IPS-15b (cell line): Measurements from ENCODE around the gene ALOX12B.
A peak's percentile ranks its signal among the peaks of the same experiment; 100 is the strongest.
"Not testable (repeated sequence)": the region's sequence is repeated elsewhere in the genome, so short reads cannot be mapped to it uniquely, and the experiment has no call there.

Source experiments
- H3K27me3 ChIP-seq: one replicate; pipeline ENCODE4 v1.6.1; 2013; ENCODE audit warnings: low read length; ENCODE audit not compliant: control insufficient read depth, insufficient read depth
- H3K36me3 ChIP-seq: one replicate; pipeline ENCODE4 v1.6.1; 2013; ENCODE audit warnings: low read length; ENCODE audit not compliant: control insufficient read depth, insufficient read depth
- H3K4me1 ChIP-seq: one replicate; pipeline ENCODE4 v1.6.1; 2013; ENCODE audit warnings: mild to moderate bottlenecking, low read length; ENCODE audit not compliant: control insufficient read depth, insufficient read depth
- H3K4me3 ChIP-seq: one replicate; pipeline ENCODE4 v1.5.1; 2013; ENCODE audit warnings: low read depth, low read length
- H3K9ac ChIP-seq: one replicate; pipeline ENCODE4 v1.6.1; 2013; ENCODE audit warnings: low read depth, mild to moderate bottlenecking, low read length
- H3K9me3 ChIP-seq: one replicate; pipeline ENCODE4 v1.6.1; 2013; ENCODE audit warnings: mild to moderate bottlenecking, low read length; ENCODE audit not compliant: control insufficient read depth, insufficient read depth

ALOX12B gene

GRCh38 chr17:8044819-8045810, 42.4 kb downstream of the ALOX12B start:
- Histone ChIP-seq H3K4me3 (no peak overlapping the region), H3K36me3 (no peaks in the 10 kb centered on the region), H3K9ac (no peak overlapping the region), H3K27me3 (peaks cover 4% of the 10 kb centered on the region), H3K9me3 (no peaks in the 10 kb centered on the region), H3K4me1 (no peaks in the 10 kb centered on the region)

DNA sequence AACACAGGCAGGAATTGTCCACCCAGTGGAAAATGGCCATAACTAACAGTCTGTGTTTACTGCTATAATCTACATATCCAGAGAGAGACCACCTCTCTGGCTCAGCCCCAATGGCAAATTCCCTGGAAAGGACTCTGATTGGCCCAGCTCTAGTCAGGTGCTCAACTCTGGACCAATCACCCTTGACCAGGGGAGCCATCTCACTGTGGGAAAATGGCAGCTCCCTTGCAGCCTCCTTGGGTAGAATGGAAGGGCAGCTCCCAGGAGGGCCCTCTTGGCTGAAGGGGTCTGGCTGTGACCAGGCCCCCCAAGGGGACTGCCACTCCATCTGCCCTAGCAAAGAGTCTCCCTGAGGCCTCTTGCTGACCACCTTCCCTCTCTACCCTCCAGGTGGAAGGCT, 45.5 kb downstream of the ALOX12B start:
- Histone ChIP-seq H3K36me3 (no peaks in the 10 kb centered on the region), H3K27me3 (peaks cover 9% of the 10 kb centered on the region), H3K9ac (no peak overlapping the region), H3K4me1 (no peaks in the 10 kb centered on the region), H3K4me3 (no peak overlapping the region), H3K9me3 (no peaks in the 10 kb centered on the region)

GRCh38 chr17:8041249-8041928, 46.1 kb downstream of the ALOX12B start:
- no peaks in the 10 kb centered on the region for H3K9me3 ChIP-seq
- no peaks in the 10 kb centered on the region for H3K36me3 ChIP-seq
- no peak overlapping the region for H3K4me3 ChIP-seq
- peaks cover 9% of the 10 kb centered on the region for H3K27me3 ChIP-seq
- H3K9ac ChIP-seq, result no peak overlapping the region
- H3K4me1 ChIP-seq, result no peaks in the 10 kb centered on the region

GRCh38 chr17:8039611-8040168, 47.8 kb downstream of the ALOX12B start:
- Histone ChIP-seq H3K27me3 (peaks cover 9% of the 10 kb centered on the region), H3K4me1 (no peaks in the 10 kb centered on the region), H3K9ac (no peak overlapping the region), H3K36me3 (no peaks in the 10 kb centered on the region), H3K4me3 (peak overlapping the region; percentile 36), H3K9me3 (no peaks in the 10 kb centered on the region)

DNA sequence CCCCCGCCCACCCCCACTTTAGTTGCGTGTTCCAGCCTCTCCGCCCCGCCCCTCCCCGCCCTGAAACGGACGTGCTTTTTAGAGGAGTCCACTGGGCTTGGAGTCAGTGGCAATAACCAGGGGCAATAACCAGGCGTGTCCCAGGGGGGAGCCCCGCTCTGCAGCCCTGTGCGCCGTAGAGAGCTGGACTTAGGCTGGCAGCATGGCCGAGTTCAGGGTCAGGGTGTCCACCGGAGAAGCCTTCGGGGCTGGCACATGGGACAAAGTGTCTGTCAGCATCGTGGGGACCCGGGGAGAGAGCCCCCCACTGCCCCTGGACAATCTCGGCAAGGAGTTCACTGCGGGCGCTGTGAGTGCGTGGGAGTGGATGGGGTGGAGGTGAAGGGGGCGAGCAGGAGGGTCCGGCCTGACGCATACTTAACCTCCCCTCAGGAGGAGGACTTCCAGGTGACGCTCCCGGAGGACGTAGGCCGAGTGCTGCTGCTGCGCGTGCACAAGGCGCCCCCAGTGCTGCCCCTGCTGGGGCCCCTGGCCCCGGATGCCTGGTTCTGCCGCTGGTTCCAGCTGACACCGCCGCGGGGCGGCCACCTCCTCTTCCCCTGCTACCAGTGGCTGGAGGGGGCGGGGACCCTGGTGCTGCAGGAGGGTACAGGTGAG, 48.4 kb downstream of the ALOX12B start, which contains the start of gene ALOX15B:
ALOX15B (plus strand) TSS at position 106 of the 657 bp plus-strand sequence; CDS start at position 203, 97 bp downstream.
- Histone ChIP-seq H3K4me3 (peak within 1 kb of the TSS; percentile 67), H3K9ac (peak within 1 kb of the TSS; percentile 37), H3K4me1 (no peaks in the 10 kb centered on the region), H3K36me3 (no peaks in the 10 kb centered on the region), H3K9me3 (no peaks in the 10 kb centered on the region), H3K27me3 (peaks cover 9% of the 10 kb centered on the region)

GRCh38 chr17:8032442-8032841, 55.1 kb downstream of the ALOX12B start:
- H3K36me3 ChIP-seq, result no peaks in the 10 kb centered on the region
- H3K9me3 ChIP-seq, result no peaks in the 10 kb centered on the region
- H3K27me3 ChIP-seq, result peaks cover 3% of the 10 kb centered on the region
- no peaks in the 10 kb centered on the region for H3K4me1 ChIP-seq
- H3K4me3 ChIP-seq, result no peak overlapping the region
- H3K9ac ChIP-seq, result no peak overlapping the region

DNA sequence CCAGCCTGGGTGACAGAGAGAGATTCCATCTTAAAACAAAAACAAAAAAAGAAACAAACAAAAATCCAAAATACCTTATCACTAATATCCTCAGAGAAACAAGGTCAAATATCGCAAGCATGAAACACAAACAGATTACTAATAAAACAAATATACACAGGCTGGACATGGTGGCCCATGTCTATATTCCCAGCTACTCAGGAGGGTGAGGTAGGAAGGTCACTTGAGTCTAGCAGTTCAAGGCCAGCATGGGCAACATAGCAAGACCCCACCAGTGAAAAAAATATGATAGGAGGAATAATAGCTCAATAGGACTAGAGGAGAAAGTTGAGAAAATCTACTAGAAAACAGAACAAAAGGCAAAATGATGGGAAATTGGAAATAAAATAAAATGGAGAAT, 55.6 kb downstream of the ALOX12B start:
- Histone ChIP-seq H3K9ac (no peak overlapping the region), H3K9me3 (no peaks in the 10 kb centered on the region), H3K4me3 (no peak overlapping the region), H3K27me3 (peaks cover 3% of the 10 kb centered on the region), H3K4me1 (no peaks in the 10 kb centered on the region), H3K36me3 (no peaks in the 10 kb centered on the region)

DNA sequence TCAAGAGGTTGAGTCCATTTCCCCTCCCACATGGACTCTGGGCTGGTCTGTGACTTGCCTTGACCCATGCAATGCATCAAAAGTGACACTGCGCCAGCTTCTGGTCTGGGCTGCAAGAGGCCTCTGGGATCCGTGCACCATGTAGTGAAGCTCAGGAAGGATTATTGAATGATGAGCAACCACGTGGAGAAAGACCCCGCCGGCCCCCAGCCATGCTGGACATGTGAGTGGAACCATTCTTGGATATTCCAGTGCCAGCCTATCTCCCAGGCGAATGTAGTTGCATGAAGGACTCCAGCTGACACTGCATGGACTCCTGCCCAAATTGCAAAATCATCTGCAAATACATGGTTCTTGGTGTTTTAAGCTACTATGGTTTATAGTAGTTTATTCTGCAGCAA, 56.3 kb downstream of the ALOX12B start:
- Histone ChIP-seq H3K9ac (no peak overlapping the region), H3K9me3 (no peaks in the 10 kb centered on the region), H3K36me3 (no peaks in the 10 kb centered on the region), H3K27me3 (peaks cover 3% of the 10 kb centered on the region), H3K4me1 (no peaks in the 10 kb centered on the region), H3K4me3 (no peak overlapping the region)

GRCh38 chr17:8029121-8029520, 58.4 kb downstream of the ALOX12B start:
- Histone ChIP-seq H3K9ac (no peak overlapping the region), H3K4me1 (peaks cover under 1% of the 10 kb centered on the region), H3K4me3 (no peak overlapping the region), H3K9me3 (no peaks in the 10 kb centered on the region), H3K27me3 (peaks cover 3% of the 10 kb centered on the region), H3K36me3 (no peaks in the 10 kb centered on the region)

DNA sequence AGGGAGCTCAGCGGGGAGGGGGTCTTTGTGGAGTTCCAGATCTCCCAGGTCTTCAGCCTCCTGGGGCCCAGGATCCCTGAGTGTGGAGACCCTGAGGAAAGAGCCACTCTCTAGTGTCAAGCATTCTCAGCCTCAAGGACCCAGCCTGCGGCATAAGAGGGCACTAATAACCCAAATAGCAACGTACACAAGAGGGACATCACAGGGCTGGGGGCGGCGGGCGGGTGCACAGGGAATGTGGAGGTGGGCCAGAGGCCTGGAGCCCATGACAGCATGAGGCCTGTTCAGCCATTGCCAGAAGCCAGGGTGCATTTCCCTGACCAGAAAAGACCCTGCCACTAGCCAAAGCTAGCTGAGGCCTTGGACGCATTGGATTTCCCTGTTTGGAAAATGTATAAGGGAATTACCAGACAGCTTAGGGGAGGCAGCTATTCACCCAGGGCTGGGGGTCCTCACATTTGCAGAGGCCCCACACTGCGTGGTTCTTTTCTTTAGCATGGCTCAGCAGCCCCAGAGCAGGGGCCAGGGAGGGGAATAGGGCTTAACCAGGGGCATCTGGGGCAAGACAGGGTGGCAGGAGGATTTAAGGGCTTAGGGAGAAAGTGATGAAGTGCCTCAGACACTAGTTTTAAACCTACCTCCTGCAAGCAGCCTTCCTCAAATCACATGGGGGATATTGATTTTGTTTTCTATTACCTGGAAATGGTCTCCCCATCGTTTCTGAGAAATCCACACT, 62.2 kb downstream of the ALOX12B start:
- Histone ChIP-seq H3K9ac (no peak overlapping the region), H3K9me3 (no peaks in the 10 kb centered on the region), H3K27me3 (peaks cover 3% of the 10 kb centered on the region), H3K4me1 (peaks cover 2% of the 10 kb centered on the region), H3K36me3 (no peaks in the 10 kb centered on the region), H3K4me3 (no peak overlapping the region)

GRCh38 chr17:8024161-8024560, 63.4 kb downstream of the ALOX12B start:
- H3K9ac ChIP-seq, H3K4me1 ChIP-seq, H3K4me3 ChIP-seq, H3K36me3 ChIP-seq, H3K9me3 ChIP-seq, H3K27me3 ChIP-seq: not testable (repeated sequence)
